GM12874 (cell line): ENCODE measurements around the gene LCE7A.

Source experiments
- TF ChIP-seq, protein P1 (sequence below): IDR thresholded peaks from 2 replicates; pipeline ENCODE4 v1.5.1; 2011; ENCODE audit warnings: low read depth, mild to moderate bottlenecking, control low read depth, low read length, moderate library complexity; ENCODE audit not compliant: insufficient read depth

The LCE7A gene

DNA sequence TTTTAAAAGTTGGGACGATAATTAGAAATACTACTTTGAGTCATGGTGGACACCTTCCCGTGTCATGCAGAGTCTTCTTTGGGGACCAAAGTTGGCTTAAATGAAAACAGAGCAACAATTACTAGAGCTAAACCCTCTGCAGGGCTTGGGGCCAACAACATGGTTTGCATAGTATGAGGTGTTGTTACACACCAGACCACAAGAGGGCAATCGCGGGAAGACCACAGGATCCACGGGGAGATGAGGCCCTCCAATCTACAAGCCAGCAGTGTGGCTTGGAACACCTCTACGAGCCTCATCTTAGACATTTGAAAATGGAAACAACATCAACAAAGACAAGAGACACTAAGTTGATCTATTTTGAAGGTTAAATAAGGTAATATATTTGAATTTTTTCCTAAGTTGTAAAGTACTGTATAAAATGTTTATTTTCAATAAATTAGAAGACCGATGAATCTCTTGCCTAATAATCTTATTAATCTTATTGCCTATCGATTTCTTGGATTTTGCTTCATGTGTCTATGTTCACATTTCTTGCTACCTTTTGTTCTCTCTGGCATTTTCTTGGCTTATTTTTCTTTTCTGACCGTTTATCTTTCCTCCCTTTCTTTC, 10.1 kb downstream of the LCE7A start:
- TF ChIP-seq, protein P1, sequence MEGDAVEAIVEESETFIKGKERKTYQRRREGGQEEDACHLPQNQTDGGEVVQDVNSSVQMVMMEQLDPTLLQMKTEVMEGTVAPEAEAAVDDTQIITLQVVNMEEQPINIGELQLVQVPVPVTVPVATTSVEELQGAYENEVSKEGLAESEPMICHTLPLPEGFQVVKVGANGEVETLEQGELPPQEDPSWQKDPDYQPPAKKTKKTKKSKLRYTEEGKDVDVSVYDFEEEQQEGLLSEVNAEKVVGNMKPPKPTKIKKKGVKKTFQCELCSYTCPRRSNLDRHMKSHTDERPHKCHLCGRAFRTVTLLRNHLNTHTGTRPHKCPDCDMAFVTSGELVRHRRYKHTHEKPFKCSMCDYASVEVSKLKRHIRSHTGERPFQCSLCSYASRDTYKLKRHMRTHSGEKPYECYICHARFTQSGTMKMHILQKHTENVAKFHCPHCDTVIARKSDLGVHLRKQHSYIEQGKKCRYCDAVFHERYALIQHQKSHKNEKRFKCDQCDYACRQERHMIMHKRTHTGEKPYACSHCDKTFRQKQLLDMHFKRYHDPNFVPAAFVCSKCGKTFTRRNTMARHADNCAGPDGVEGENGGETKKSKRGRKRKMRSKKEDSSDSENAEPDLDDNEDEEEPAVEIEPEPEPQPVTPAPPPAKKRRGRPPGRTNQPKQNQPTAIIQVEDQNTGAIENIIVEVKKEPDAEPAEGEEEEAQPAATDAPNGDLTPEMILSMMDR: peak; percentile 82

DNA sequence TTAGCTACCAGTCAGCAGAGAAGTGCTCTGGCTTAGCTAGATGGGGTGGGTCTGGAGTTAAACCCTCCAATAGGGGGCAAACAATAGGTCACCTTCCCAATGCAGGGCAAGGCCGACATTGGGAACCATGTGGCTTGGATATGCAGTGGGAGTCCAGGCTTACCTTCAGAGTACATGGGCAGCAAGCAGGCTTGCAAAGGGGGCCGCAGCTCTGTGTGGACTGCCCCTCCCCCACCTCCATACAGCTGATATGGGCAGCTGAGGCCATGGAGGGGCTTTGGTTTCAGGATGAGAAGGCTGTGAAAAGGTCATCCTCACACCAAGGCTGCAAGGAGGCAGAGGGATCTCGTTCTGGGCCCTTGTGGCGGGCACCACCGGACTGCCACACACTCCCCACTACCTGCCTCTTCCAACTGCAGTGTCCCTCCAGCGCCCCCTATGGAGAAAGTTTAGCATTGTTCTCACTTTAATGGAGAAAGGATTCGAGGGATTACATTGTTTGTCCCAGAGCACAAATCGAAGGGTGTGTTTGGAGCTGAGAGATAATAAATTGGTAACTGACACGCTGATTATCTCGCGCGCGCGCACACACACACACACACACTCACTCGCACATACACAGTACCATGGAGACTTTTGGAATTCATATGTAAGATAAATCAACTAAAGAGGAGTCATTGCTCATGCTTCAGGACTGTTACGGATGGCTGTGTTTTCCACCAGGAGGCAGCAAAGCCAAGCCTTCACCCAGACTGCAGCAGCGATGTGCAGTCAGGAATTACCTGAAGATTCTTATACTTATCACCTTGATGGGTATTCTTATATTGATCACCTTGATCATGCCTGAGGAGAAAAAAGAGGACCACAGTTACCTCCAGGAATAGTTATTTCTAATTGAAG, 11.3 kb downstream of the LCE7A start:
- TF ChIP-seq, protein P1: peak; percentile 49

DNA sequence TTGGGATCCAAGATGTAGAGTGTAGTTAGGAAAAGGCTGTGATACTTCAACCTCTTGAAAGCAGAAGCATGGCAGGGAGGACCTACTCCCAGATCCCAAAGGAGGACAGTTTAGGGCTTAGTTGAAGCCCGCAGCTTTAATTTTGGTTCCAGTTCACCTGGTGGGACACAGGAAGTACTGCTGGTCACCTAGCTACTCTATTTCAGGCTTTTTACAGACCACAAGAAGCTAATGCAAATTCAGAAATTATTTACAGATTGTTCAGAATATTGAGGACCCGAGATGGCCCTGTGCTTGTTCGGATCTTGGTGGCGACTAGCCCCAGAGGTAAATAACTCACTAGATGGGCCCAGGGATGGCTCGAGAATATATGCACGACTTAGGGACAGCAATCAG, 11.9 kb downstream of the LCE7A start:
- TF ChIP-seq, protein P1: no peak

GRCh38 chr1:152873495-152873894, 13.7 kb downstream of the LCE7A start:
- TF ChIP-seq, protein P1: no peak

GRCh38 chr1:152876827-152877226, 17.0 kb downstream of the LCE7A start:
- TF ChIP-seq, protein P1: no peak

DNA sequence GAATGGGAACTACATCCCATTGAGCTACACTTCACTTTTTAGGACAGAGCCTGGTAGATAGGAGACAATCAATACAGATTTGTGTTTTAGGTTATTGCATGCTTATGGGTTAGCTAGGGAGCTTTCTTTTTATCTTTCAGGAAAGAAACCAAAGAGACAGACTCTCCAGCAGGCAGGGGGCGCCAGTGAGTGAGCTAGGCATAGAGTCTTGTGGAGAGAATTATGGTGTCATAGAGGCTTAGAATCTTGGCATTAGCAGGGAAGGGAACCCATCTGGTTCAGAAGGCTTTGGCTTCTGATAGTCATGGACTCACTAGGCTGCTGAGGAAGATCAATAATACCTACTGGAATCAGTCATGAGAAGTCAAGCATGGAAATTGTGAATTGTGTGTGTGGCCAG, 18.2 kb downstream of the LCE7A start, which contains the start of gene SMCP:
TSS of gene SMCP (plus strand) at position 281 of the 400 bp plus-strand sequence. CDS start 6,101 bp downstream, outside the sequence.
- TF ChIP-seq, protein P1: peak; percentile 47; the same call in 1 of the 2 replicates

DNA sequence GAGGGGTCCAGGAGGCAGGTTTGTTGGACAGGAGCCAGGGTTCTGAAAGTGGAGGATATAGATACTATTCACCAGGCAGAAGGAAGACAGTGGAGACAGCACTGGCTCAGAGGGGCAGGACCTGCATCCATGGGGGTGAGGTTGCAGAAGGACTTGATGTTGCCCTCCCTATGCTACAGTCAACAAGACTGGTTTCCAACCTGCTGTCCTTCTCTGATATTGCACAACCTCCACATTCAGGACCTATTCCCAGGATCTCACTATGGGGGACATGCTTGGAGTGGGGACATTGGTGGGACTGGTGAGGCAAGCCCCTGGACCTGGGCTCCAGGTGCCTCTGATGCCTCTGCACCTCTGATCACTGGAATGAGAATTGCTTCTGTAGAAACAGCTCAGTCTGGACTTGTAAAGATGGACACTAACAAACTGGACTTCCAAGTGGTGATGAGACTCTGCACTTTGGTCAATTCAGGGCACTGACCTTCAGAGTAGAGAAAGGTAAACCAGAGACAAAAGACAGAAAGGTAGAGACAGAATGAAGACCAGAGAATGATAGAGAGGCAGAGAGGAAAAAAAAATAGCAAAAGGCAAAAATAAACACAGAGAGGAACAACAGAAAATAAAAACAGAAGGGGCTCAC, 19.9 kb downstream of the LCE7A start:
- TF ChIP-seq, protein P1: no peak
